IPS-18a (cell line): ENCODE data around the gene SFMBT1.

Experiments used
- H3K27ac ChIP-seq: one replicate; pipeline ENCODE4 v1.5.1; 2013; ENCODE audit warnings: low read length
- H3K27me3 ChIP-seq: one replicate; pipeline ENCODE4 v1.6.1; 2013; ENCODE audit warnings: mild to moderate bottlenecking, low read length; ENCODE audit not compliant: control insufficient read depth, insufficient read depth
- H3K36me3 ChIP-seq: one replicate; pipeline ENCODE4 v1.6.1; 2013; ENCODE audit warnings: low read depth, low read length; ENCODE audit not compliant: control insufficient read depth
- H3K4me1 ChIP-seq: one replicate; pipeline ENCODE4 v1.6.1; 2013; ENCODE audit warnings: low read depth, low read length; ENCODE audit not compliant: control insufficient read depth
- H3K4me3 ChIP-seq: one replicate; pipeline ENCODE4 v1.5.1; 2013; ENCODE audit warnings: low read length
- H3K9ac ChIP-seq: one replicate; pipeline ENCODE4 v1.6.1; 2013; ENCODE audit warnings: mild to moderate bottlenecking, low read length, moderate library complexity
- H3K9me3 ChIP-seq: one replicate; pipeline ENCODE4 v1.6.1; 2013; ENCODE audit warnings: low read depth, low read length; ENCODE audit not compliant: control insufficient read depth

Gene SFMBT1

DNA sequence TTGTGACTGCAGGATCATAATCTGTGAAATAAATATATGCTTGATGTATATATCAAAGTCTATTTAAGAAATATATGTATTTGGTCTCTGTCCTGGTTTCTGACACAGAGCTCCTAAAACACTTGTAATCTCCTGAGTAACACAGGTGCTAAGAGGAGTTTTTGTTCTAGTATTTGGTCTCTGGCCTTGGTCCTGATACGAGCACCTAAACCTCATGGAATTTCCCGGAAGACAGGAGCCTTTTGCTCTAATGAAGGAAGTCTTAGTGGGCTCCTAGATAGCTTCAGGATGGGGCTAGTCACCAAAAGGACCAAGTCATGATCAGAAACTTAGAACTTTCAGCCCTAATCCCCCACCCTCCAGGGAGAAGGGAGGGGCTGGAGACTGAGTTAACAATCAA lies 191.9 kb downstream of the SFMBT1 start:
- Histone ChIP-seq H3K27ac (no peak overlapping the region), H3K4me3 (no peak overlapping the region), H3K9ac (no peak overlapping the region), H3K4me1 (no peaks in the 10 kb centered on the region), H3K27me3 (no peaks in the 10 kb centered on the region), H3K9me3 (no peaks in the 10 kb centered on the region), H3K36me3 (peaks cover 3% of the 10 kb centered on the region)
